ENCODE measurements around the gene TMEM253. TPM values are rescaled to one million over a fixed set of nuclear protein-coding genes. Genes with fewer than 3 reads are reported as not detected.

Gene TMEM253
- polyA plus RNA-seq, 1 of the 3 experiments (the other 2 are of a cell fraction): 0.82 TPM

GRCh38 chr14:21123429-21123828, 22.6 kb downstream of the TMEM253 start:
- 8% methylated on average over 1 of the region's 1 CpG for WGBS (ENCODE audit: low lambda C conversion rate)
- Histone ChIP-seq H3K27me3 (ENCODE audit: insufficient read depth) (peaks cover 7% of the 10 kb centered on the region; the same call in 1 of the 2 replicates), H3F3A (replicated peaks; ENCODE audit: insufficient read depth) (no peaks in the 10 kb centered on the region), H3K9me3 (no peaks in the 10 kb centered on the region), H3K9ac (no peak overlapping the region), H3K27ac (ENCODE audit: low read depth in 2 of 2, low read length in 1 of 2) (no peak overlapping the region), H2AFZ (ENCODE audit: low read depth) (no peak overlapping the region), H4K20me1 (ENCODE audit: insufficient read depth) (no peaks in the 10 kb centered on the region), H3K4me1 (ENCODE audit: control insufficient read depth in 1 of 2, insufficient read depth in 2 of 2, low read depth in 1 of 2, low read length in 1 of 2) (no peaks in the 10 kb centered on the region), H3K4me3 (ENCODE audit: low read depth in 2 of 2, low read length in 1 of 2) (no peak overlapping the region), H3K36me3 (replicated peaks in 1 of 2; ENCODE audit: control insufficient read depth in 1 of 2, insufficient read depth in 2 of 2, low read length in 1 of 2) (no peaks in the 10 kb centered on the region), H3K79me2 (ENCODE audit: insufficient read depth) (no peaks in the 10 kb centered on the region), H3K4me2 (no peak overlapping the region), H3K9me2 (no peaks in the 10 kb centered on the region)
- TF ChIP-seq GABPA (IDR thresholded peaks at IDR 0.05; ENCODE audit: low read depth): no peak
- no peak for TF ChIP-seq FOXJ3 (CRISPR knock-in tag; IDR thresholded peaks at IDR 0.05)
- no peak for TF ChIP-seq GATA2 (CRISPR knock-in tag; IDR thresholded peaks at IDR 0.05)
- TF ChIP-seq MXI1 (IDR thresholded peaks at IDR 0.05; ENCODE audit: low read depth, low read length): no peak
- TF ChIP-seq JUND (IDR thresholded peaks at IDR 0.05): no peak
- TF ChIP-seq RAD21 (IDR thresholded peaks at IDR 0.05; ENCODE audit: low read length): no peak
- TF ChIP-seq YY1 (IDR thresholded peaks at IDR 0.05; ENCODE audit: low read depth): no peak
- TF ChIP-seq TAF1 (IDR thresholded peaks at IDR 0.05; ENCODE audit: borderline replicate concordance, low read depth, low read length): no peak
- no peak for TF ChIP-seq NFIC (IDR thresholded peaks at IDR 0.05; ENCODE audit: borderline replicate concordance)
- TF ChIP-seq REST (IDR thresholded peaks at IDR 0.05; ENCODE audit: low read depth, low read length): no peak
- no peak for TF ChIP-seq USF1 (IDR thresholded peaks at IDR 0.05; ENCODE audit: borderline replicate concordance, low read depth)
- TF ChIP-seq NRF1 (IDR thresholded peaks at IDR 0.05; ENCODE audit: low read depth, low read length): no peak
- TF ChIP-seq ZBTB33 (IDR thresholded peaks at IDR 0.05; ENCODE audit: borderline replicate concordance, low read depth): no peak
- TF ChIP-seq ELF1 (IDR thresholded peaks at IDR 0.05): no peak
- CTCF ChIA-PET: interaction anchor here (0.5 to 5.2 kb wide), 7 partner anchors 13 to 865 kb away, joined by 3 to 29 read pairs (median 6); no protein-coding TSS in a partner anchor
- DNase-seq: no peak
- POLR2A ChIA-PET: no interaction called here
